ENCODE data around the gene TNFRSF13B. TPM values are rescaled to one million over a fixed set of nuclear protein-coding genes. Genes with fewer than 3 reads are reported as not detected.

The TNFRSF13B gene
- total RNA-seq, 1 experiment from 2014 or later = not detected

- POLR2A ChIA-PET = interaction anchor here (3.5 kb wide), 1 partner anchor 13 kb away, joined by 19 read pairs; no protein-coding TSS in a partner anchor
- Histone ChIP-seq H3K4me1 (ENCODE audit: control insufficient read depth in 1 of 2, insufficient read depth in 2 of 2, low read length in 2 of 2) (peaks cover 60 to 78% of the 10 kb centered on the region in 2 experiments), H3K9me3 (ENCODE audit: control insufficient read depth in 1 of 2, insufficient read depth in 1 of 2, low read depth in 1 of 2, low read length in 2 of 2) (no peaks in the 10 kb centered on the region), H3K9ac (ENCODE audit: low read length) (peak overlapping the region; percentile 73), H3K27ac (ENCODE audit: low read depth, low read length) (peak overlapping the region; percentile 71), H3K4me3 (replicated peaks in 1 of 2; ENCODE audit: low read depth in 1 of 2, low read length in 2 of 2) (peak overlapping the region in 1 of 2 experiments; percentile 40; a peak in 1 of 4 replicates), H3K36me3 (ENCODE audit: control insufficient read depth in 1 of 2, insufficient read depth in 2 of 2, low read length in 2 of 2) (no peaks in the 10 kb centered on the region), H3K79me2 (ENCODE audit: insufficient read depth, low read length) (no peaks in the 10 kb centered on the region), H4K20me1 (ENCODE audit: insufficient read depth) (no peaks in the 10 kb centered on the region), H3K9me2 (ENCODE audit: insufficient read depth) (no peaks in the 10 kb centered on the region), H3K27me3 (ENCODE audit: insufficient read depth, low read length) (no peaks in the 10 kb centered on the region), H2AFZ (ENCODE audit: low read depth, low read length, poor library complexity, severe bottlenecking) (no peak overlapping the region), H3K4me2 (ENCODE audit: low read length) (peak overlapping the region; percentile 60)
- TF ChIP-seq RAD21 (IDR thresholded peaks at IDR 0.05; ENCODE audit: low read depth) = no peak
- no peak for TF ChIP-seq CTCF (IDR thresholded peaks at IDR 0.05 in 2 of 3, conservative IDR thresholded peaks at IDR 0.05 in 1 of 3; ENCODE audit: borderline replicate concordance in 1 of 3, insufficient read depth in 1 of 3, low read depth in 2 of 3, low read length in 2 of 3)
- no peak for TF ChIP-seq YY1 (IDR thresholded peaks at IDR 0.05; ENCODE audit: extremely low read depth, insufficient replicate concordance, low read depth, low read length)
- TF ChIP-seq SIN3A (IDR thresholded peaks at IDR 0.05; ENCODE audit: low read depth) = no peak
- TF ChIP-seq ATF3 (IDR thresholded peaks at IDR 0.05) = no peak
- TF ChIP-seq SRF (IDR thresholded peaks at IDR 0.05; ENCODE audit: low read depth) = no peak
- no peak for TF ChIP-seq SP1 (IDR thresholded peaks at IDR 0.05; ENCODE audit: low read depth)
- TF ChIP-seq ELF1 (IDR thresholded peaks at IDR 0.05; ENCODE audit: borderline replicate concordance, low read depth) = no peak
- TF ChIP-seq ZNF274 (IDR thresholded peaks at IDR 0.05; ENCODE audit: low read depth, low read length) = no peak
- TF ChIP-seq ZBTB33 (IDR thresholded peaks at IDR 0.05; ENCODE audit: extremely low read depth, insufficient replicate concordance, low read length) = no peak
- no peak for TF ChIP-seq REST (IDR thresholded peaks at IDR 0.05; ENCODE audit: low read depth)
- no peak for TF ChIP-seq FOSL1 (IDR thresholded peaks at IDR 0.05; ENCODE audit: low read depth)
- no peak for TF ChIP-seq CEBPB (IDR thresholded peaks at IDR 0.05; ENCODE audit: low read depth)
- TF ChIP-seq POLR2A (IDR thresholded peaks at IDR 0.05; ENCODE audit: borderline replicate concordance, extremely low read depth, insufficient read depth, insufficient read length) = no peak
- TF ChIP-seq MAX (IDR thresholded peaks at IDR 0.05) = no peak
- no peak; the same call in 1 of the 2 replicates for TF ChIP-seq CBX3 (IDR thresholded peaks at IDR 0.05; ENCODE audit: low read depth)
- no peak for TF ChIP-seq EGR1 (IDR thresholded peaks at IDR 0.05; ENCODE audit: low read depth)
- no peak for TF ChIP-seq POLR2AphosphoS5 (IDR thresholded peaks at IDR 0.05; ENCODE audit: low read depth, low read length)
- no peak for TF ChIP-seq ZFX (IDR thresholded peaks at IDR 0.05)
- ATAC-seq (no peak), DNase-seq (ENCODE audit: low read depth, low spot score) (no peak)
- CTCF ChIA-PET = interaction anchor here (1.6 kb wide), 1 partner anchor 13 kb away, joined by 7 read pairs; no protein-coding TSS in a partner anchor
- TSS peak; percentile 79 for BruUV-seq (replicated peaks)
- RAD21 ChIA-PET (ENCODE audit: low non-redundant PET in 1 of 2, low total read pairs in 2 of 2, uncharacterized antibody in 2 of 2, unreplicated experiment in 2 of 2) = no interaction called here
- intact Hi-C loops (cut with micrococcal nuclease) = no loop called here
Measured at GRCh38 chr17:17015230-17015629, 43.3 kb upstream of the TNFRSF13B start.
